HUDEP-2 (cell line): ENCODE results near the gene TCF15.
A peak's percentile ranks its signal among the peaks of the same experiment; 100 is the strongest.

Experiments
- DNase-seq, 76 experiments: peaks; one replicate each; lab custom pipeline; 2025; ENCODE audit not compliant: unreplicated experiment in 76 of 76; lab: John Stamatoyannopoulos, UW

The TCF15 gene

GRCh38 chr20:558117-558516 is 52.0 kb downstream of the TCF15 start:
- DNase-seq, result no peak

GRCh38 chr20:556984-557383 is 53.1 kb downstream of the TCF15 start:
- DNase-seq, result no peak

- peak in 72 of 76 experiments; percentile 13 to 80 (median 58) for DNase-seq
Observed at GRCh38 chr20:555976-556385, 54.1 kb downstream of the TCF15 start.
